Measurements from ENCODE around the gene ZC3H12D. TPM values are rescaled to one million over a fixed set of nuclear protein-coding genes. Genes with fewer than 3 reads are reported as not detected.

The ZC3H12D gene
- total and polyA plus RNA-seq, 9 of the 15 experiments (the other 6 are each of a cell fraction or from before 2014, with no cell fraction given): 0.04 to 0.27 (median 0.05) TPM; not detected in 3

GRCh38 chr6:149435919-149436586, 48.8 kb downstream of the ZC3H12D start (continued):
- TF ChIP-seq, protein P1, sequence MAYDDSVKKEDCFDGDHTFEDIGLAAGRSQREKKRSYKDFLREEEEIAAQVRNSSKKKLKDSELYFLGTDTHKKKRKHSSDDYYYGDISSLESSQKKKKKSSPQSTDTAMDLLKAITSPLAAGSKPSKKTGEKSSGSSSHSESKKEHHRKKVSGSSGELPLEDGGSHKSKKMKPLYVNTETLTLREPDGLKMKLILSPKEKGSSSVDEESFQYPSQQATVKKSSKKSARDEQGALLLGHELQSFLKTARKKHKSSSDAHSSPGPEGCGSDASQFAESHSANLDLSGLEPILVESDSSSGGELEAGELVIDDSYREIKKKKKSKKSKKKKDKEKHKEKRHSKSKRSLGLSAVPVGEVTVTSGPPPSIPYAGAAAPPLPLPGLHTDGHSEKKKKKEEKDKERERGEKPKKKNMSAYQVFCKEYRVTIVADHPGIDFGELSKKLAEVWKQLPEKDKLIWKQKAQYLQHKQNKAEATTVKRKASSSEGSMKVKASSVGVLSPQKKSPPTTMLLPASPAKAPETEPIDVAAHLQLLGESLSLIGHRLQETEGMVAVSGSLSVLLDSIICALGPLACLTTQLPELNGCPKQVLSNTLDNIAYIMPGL (CRISPR knock-in tag; IDR thresholded peaks at IDR 0.05): no peak
- TF ChIP-seq NRF1 (conservative IDR thresholded peaks at IDR 0.05 in 1 of 2, IDR thresholded peaks at IDR 0.05 in 1 of 2) (no peak), ATF7 (IDR thresholded peaks at IDR 0.05) (no peak), NFE2L1 (tag; IDR thresholded peaks at IDR 0.05; ENCODE audit: borderline replicate concordance, low read depth) (no peak)

DNA sequence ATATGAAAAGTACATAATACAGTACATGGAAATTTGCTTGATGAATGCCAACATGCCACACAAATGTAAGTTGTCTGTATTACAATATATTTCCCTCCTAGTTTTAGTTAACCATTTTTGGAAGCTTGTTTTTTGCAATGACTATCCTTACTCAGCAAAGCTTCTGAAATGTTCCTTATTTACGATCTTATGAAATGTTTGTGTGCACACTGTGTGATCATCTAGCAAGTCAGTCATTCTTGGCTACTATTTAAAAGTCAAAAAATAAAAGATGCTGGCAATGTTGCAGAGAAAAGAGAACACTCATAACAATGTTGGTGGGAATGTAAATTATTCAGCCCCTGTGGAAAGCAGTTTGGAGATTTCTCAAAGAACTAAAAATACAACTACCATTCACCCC, 50.9 kb downstream of the ZC3H12D start:
- no peak overlapping the region for H2AFZ ChIP-seq (ENCODE audit: low read depth, low read length)
- DNase-seq (ENCODE audit: extremely low read depth in 1 of 4, low spot score in 3 of 4) (no peak), ATAC-seq (no peak), FAIRE-seq (no peak)
- H3K27ac ChIP-seq (ENCODE audit: extremely low read depth, low read depth, low read length): no peak overlapping the region
- H3K79me2 ChIP-seq (ENCODE audit: control insufficient read depth, insufficient read depth, low read length): no peaks in the 10 kb centered on the region
- in situ Hi-C loops (cut with MboI): loop anchor here (25.0 kb wide), 1 partner anchor 872 kb away; no protein-coding TSS in a partner anchor
- no peak overlapping the region for H3K9ac ChIP-seq (ENCODE audit: insufficient read depth in 1 of 2, low read depth in 2 of 2, low read length in 2 of 2)
- WGBS (ENCODE audit: insufficient coverage, low coverage, missing lambda C conversion rate): 0% methylated on average over 1 of the region's 1 CpG
- no peaks in the 10 kb centered on the region for H3K36me3 ChIP-seq (ENCODE audit: control insufficient read depth, insufficient read depth, low read length)
- H3K4me1 ChIP-seq (replicated peaks in 1 of 2; ENCODE audit: control insufficient read depth in 2 of 2, insufficient read depth in 2 of 2, low read length in 2 of 2): no peaks in the 10 kb centered on the region; a peak in 1 of 5 replicates
- no peaks in the 10 kb centered on the region for H3K9me1 ChIP-seq (ENCODE audit: control insufficient read depth, insufficient read depth, low read length)
- 0 out of 2 replicates have a peak, but pooled peaks cover 4% of the 10 kb centered on the region for H4K20me1 ChIP-seq (replicated peaks; ENCODE audit: control insufficient read depth, insufficient read depth, low read length)
- CTCF ChIA-PET (ENCODE audit: low intra/inter-chr PET ratio): interaction anchor here (0.6 to 5.5 kb wide), 2 partner anchors 349 to 405 kb away, joined by 4 to 67 read pairs; no protein-coding TSS in a partner anchor
- intact Hi-C loops (cut with micrococcal nuclease): loop anchor here (2.0 to 10.0 kb wide), 2 partner anchors 83 to 239 kb away; no protein-coding TSS in a partner anchor
- H3K4me3 ChIP-seq: no peak overlapping the region
- no peaks in the 10 kb centered on the region for H3K9me3 ChIP-seq (replicated peaks; ENCODE audit: control insufficient read depth, insufficient read depth, low read depth, low read length)
- H3K4me2 ChIP-seq (ENCODE audit: insufficient read depth, low read length): no peak overlapping the region
- no TSS peak for BruUV-seq (replicated peaks)
- POLR2A ChIA-PET: interaction anchor here (0.6 to 1.5 kb wide), 2 partner anchors 19 to 400 kb away, joined by 3 to 5 read pairs; no protein-coding TSS in a partner anchor
- H3K27me3 ChIP-seq (ENCODE audit: control insufficient read depth in 2 of 2, insufficient read depth in 2 of 2, low read length in 2 of 2): peaks cover 13 to 40% of the 10 kb centered on the region in 2 experiments
- TF ChIP-seq ZNF668 (CRISPR knock-in tag; IDR thresholded peaks at IDR 0.05) (no peak), PHTF2 (CRISPR knock-in tag; IDR thresholded peaks at IDR 0.05) (no peak), IRF2 (CRISPR knock-in tag; IDR thresholded peaks at IDR 0.05) (no peak), TGIF2 (CRISPR knock-in tag; IDR thresholded peaks at IDR 0.05) (no peak), ZNF77 (CRISPR knock-in tag; IDR thresholded peaks at IDR 0.05) (no peak), RNF2 (IDR thresholded peaks at IDR 0.05) (no peak), ZNF280A (IDR thresholded peaks at IDR 0.05; ENCODE audit: low read depth, partially characterized antibody) (no peak), POLR3A (IDR thresholded peaks at IDR 0.05; ENCODE audit: borderline replicate concordance, extremely low read depth, insufficient read depth, insufficient read length) (no peak), PTBP1 (IDR thresholded peaks at IDR 0.05; ENCODE audit: low read depth, low read length) (no peak)
- TF ChIP-seq, protein P2, sequence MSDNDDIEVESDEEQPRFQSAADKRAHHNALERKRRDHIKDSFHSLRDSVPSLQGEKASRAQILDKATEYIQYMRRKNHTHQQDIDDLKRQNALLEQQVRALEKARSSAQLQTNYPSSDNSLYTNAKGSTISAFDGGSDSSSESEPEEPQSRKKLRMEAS (CRISPR knock-in tag; IDR thresholded peaks at IDR 0.05): no peak
- TF ChIP-seq, protein P3, sequence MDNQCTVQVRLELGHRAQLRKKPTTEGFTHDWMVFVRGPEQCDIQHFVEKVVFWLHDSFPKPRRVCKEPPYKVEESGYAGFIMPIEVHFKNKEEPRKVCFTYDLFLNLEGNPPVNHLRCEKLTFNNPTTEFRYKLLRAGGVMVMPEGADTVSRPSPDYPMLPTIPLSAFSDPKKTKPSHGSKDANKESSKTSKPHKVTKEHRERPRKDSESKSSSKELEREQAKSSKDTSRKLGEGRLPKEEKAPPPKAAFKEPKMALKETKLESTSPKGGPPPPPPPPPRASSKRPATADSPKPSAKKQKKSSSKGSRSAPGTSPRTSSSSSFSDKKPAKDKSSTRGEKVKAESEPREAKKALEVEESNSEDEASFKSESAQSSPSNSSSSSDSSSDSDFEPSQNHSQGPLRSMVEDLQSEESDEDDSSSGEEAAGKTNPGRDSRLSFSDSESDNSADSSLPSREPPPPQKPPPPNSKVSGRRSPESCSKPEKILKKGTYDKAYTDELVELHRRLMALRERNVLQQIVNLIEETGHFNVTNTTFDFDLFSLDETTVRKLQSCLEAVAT (IDR thresholded peaks at IDR 0.05): no peak

Data from K562 (cell line).